NCI-H1048 (cell line): ENCODE data around the gene CD52.
"Not testable (repeated sequence)": the region's sequence is repeated elsewhere in the genome, so short reads cannot be mapped to it uniquely, and the experiment has no call there.

ENCODE experiments used
- DNase-seq: peaks from one replicate; lab custom pipeline; 2025; lab: John Stamatoyannopoulos, UW

CD52 gene

DNA sequence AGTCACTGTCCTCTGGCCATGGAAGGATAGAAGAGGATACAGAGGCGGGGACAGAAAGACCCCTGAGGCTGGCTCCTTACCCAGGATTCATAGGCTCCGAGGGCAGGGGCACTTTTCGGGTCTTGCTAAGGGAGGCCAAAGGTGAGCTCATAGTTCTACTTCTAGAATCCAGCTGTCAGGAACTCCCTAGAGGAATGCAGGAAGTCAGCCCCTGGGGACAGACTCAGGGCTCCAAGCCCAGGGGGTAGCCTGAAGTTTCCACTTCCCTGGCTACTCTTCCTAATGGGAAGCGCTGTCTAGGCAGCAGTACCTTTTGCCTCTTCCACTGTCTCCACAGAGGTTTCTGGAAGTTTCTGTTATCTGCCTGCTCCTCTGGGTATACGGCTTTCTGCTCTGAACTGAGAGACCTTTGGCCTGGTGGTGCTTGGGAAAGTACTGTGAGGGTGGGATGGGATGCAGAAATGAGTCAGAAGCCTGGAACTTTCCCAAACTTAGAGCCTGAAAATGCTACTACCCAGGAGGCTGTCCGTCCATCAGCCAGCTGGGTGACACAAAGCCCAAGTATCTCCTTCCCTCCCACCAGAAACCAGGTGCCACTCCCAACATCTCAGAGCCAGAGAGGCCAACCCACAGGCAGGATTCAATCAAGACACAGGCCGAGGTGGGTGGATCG lies 14.9 kb upstream of the CD52 start:
- no peak for DNase-seq

DNA sequence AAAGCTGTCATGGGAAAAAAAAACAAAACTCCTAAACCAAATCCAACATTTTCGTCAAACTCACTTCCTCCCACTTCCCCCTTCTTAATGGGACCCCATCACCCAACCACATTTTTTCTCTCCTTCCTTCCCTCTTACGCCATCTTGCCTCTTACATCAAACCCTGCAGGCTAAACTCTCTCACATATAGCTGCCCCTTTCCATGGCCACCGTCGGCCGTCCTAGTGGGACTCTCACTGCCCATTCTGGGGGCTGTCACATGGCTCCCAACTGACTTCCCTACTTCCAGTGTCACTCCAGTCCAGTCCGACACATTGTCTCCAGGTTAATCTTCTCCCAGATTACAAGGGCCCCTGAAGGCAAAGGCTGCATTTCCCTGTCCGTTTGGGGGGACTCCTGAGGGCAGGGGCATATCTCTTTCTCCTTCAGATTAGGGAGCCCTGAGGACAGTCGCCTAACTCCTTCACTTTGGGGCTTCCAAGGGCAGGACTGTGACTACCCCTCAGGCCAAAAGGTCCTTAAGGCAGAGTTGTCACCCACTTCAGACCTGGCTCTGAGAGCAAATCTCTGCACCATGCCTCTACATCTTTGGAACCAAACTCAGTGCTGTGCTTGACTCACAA lies 12.0 kb upstream of the CD52 start:
- no peak for DNase-seq

DNA sequence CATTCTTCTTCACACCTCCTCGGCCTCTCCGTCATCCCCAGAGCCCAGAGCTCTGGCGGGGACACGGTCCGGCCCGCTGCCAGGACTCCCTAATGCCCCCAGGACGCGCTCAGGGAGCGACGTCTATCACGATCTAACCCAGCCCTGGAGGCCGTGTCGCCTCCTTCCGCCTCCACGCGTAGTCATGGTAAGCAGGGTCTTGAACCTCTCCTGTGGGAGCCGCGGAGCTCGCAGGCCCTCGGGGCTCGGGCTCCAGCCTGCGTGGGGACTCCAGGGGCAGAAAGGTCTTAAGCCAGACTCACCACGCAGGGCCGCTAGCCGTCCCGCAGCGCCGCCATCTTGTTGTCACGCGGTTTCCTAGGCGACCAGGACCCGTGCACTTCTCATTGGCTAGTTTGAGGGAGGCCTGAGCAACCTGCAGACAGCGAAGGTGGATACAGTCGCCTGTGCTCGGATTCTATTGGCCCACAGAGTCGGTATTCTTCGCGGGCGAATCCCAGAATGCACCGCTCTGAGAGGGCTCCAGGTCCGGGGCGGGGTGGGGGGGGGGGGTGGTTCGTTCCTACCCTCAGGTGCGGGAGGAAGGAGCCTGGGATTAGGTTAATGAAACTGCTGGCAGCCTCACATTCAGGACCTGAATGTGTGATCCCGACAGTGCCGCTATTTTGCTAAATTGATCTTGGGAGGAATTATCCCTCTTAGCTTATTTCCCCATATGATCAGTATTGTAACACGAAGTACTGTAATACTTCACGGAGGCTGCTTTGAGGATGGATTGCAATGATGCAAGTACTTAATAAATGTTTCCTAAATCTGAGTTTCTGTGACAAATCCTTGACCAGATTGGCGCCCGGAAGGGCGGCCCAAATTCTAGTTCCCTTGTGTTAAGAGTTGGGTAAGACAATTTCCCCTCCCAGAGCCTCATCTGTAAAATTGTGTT lies 11.2 kb upstream of the CD52 start, which contains the start of gene UBXN11:
UBXN11 (minus strand) TSS at position 347 of the 940 bp plus-strand sequence. CDS start 3,753 bp downstream, outside the sequence.
- peak; percentile 85 for DNase-seq

DNA sequence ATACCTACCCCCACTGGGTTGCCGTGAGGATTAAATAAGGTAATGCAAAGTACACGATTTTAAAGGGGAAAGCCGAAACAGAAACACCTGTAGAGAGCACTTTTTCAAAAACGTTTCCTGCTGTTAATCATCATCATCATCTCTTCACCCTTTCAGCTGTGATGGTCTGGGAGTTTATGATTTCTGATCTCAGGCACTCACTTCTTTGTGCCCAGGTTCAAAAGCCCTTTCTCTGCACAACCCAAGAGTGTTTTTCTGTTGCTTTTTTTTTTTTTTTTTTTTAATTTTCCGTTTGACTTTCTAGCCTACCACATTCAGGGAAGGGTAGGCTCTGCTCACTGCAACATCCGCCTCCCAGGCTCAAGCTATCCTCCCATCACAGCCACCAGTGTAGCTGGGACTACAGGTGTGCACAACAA lies 10.4 kb upstream of the CD52 start:
- DNase-seq, result no peak

DNA sequence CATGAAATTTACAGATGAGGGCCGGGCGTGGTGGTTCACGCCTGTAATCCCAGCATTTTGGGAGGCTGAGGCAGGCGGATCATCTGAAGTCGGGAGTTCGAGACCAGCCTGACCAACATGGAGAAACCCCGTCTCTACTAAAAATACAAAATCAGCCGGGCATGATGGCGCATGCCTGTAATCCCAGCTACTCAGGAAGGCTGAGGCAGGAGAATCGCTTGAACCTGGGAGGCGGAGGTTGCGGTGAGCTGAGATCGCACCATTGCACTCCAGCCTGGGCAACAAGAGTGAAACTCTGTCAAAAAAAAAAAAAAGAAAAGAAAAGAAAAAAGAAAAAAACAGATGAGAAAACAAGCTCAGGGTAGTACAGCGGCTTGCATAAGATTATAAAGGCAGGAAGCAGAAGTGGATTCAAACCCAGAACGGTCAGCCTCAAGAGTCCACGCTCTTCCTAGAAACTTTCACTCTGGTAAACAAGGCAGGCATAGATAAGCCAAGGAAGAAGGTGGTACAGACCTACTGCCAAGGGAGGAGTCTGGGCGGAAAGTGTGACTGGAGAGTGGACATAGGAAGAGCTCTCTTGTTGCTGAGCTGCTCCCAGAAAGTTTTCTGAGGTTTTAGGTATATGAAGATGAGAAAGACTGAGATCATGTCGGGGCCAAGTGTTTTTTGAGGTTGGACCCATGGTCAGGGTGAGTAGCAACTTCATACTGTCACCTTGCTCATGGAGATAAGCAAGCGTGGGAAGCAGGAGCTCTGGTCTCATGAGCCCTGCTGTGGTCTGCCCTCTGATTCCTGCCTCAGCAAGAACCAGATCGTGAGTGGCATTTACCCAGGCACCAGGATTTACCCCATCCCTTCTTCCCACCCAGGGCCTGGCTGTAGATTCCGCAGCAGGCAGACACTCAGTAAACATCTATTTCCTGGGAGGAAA lies 9.5 kb upstream of the CD52 start:
- not testable (repeated sequence) for DNase-seq

DNA sequence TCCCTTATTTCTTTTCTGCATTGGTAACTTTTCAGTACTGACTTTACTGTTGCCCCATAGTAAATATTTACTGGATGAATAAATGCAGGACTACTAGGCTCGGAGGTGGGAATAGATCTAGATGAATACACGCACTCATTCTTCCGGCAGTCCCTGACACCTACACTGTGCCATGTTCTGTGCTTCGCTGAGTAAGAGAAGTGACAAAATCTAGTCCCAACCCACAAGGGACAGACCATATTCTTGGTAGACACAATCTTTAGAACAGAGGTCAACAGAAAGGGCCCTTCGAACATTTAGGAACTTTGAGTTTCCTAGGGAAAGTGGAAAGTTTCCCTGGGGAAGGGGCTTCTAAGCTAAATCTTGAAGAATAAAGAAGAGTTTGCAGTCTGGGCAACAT lies 3.3 kb upstream of the CD52 start:
- DNase-seq, result no peak

DNA sequence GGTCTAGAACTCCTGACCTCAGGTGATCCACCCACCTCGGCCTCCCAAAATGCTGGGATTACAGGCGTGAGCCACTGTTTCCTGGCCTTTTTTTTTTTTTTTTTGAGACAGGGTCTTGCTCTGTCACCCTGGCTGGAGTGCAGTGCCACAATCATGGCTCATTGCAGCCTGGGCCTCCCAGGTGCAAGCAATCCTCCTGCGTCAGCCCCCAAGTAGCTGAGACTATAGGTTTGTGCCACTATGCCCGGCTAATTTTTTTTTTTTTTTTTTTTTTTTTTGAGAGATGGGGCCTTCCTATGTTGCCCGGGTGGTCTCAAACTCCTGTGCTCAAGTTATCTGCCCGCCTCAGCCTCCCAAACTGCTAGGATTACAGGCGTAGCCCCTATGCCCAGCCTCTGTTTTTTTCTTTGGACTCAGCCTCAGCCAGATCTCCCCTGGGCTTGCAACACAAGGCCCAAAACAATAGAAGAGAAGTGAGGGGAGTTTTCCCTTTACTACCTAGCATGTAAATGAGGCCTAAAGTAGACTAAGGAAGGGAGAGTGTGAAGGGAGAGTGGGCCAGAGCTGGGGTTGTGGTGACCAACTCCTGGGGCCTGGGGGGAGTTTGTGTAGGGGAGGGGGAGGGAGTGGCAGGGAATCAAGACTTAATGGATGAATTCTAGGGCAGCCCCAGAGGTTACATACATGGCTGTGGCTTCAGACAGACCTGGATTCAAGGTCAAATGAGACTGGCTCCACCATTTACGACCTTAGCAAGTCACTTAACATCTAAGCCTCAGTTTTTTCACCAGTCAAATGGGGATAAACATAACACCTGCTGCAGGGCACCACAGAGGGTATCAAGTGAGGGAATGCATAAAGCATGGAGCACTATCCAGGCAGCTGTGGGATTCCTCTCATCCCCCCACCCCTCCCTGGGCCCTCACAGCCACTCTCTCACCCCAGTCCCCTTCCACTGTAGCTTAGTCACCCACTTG lies 1.6 kb upstream of the CD52 start:
- no peak for DNase-seq

DNA sequence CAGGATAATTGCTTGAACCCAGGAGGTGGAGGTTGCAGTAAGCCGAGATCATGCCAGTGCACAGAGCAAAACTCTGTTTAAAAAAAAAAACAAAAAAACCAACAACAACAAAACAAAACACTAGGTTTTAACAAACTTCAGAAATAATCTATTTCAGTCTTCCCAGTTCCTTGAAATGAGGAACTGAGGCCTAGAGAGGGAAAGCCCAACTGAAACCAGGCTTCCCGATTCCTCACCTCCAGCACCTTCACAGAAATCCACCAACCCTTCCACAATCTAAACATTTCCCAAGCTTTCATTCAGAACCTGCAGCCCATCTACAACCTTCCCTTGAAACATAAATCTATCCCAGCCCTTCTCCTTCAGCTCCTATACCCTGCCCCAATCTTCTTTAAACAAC lies 612 bp upstream of the CD52 start:
- no peak for DNase-seq

DNA sequence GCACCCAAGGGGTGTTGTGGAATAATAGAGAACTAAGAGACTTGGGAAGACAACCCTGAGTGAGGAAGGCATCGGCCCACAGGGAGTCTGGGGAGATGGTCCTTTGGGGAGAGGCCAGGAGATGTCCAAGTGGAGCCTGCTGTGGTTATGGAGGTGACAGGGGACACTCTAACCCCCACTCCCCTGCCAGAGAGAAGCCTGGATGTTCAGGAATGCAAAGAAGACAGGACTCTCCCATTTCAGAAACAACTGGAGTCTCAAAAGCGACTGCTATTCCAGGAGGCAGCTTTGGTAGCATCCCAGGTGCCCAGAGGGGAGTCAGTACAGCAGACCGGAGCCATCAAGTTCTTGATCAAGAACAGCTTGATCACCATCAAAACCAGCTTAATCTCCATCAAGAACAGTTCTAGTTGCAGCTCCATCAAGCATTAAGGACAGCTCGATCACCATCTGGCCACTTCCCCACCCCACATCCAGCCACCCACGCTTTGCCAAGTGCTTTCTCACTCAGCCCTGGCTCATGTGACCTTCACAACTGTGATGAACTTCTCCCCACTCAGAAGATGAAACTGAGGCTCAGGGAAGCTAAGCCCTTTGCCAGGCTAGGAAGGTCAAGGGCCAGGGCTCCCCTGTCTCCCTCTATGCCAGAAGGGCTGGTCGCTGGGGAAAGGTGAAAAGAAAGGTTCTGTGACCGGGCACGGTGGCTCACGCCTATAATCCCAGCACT lies 743 bp downstream of the CD52 start:
- no peak for DNase-seq

DNA sequence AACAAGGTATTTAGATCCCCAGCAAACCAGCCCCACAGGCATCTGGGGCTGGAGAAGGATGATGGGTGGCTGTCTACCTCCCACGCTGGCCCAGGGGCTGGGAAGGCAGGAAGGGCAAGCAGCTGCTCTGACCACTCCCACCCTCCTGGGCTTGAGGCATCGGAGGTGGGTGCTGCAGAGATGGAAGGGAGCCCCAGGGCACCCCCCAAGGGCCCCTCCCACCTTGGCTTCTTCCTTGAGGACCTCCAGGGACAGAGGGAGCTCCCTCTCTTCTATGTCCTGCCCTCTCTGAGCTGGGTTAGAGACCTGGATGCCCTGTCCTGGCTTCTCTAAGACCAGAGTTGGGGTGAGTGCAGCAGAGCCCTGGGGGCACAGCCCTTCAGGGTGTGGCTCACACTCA lies 3.1 kb downstream of the CD52 start:
- DNase-seq, result no peak

DNA sequence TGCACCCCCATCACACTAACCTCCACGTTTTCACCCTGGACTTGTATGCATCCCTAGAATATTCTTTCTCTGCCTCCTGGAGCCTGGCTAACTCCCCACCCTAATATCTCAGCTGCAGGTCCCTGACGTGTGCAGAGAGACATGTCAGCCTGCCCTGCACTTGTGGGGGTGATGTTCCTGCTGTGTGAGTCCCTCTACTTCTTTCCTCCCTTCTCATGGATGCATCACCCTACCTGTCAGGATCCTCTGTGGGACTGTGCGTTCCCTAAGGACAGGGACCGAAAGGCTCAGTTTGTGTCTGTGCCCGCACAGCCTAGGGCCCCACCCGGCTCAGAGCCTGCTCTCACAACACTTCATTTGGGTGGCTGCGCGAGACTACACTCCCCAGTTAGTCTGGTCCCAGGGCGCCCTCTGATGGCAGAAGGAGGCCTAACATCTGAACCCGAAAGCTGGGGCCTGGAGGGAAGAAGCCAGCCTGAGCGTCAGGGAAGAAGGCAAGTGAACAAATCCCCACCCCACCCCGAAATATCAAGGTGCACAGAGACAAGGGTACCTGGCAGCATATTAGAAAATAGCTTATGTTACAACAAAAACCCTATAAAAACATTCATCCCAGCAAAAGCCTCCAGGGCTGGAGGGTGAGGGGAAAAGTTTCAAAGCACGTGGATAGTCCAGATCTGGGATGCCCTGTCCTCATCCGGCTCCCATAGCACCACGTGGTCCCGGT lies 3.7 kb downstream of the CD52 start:
- DNase-seq, result peak; percentile 46

DNA sequence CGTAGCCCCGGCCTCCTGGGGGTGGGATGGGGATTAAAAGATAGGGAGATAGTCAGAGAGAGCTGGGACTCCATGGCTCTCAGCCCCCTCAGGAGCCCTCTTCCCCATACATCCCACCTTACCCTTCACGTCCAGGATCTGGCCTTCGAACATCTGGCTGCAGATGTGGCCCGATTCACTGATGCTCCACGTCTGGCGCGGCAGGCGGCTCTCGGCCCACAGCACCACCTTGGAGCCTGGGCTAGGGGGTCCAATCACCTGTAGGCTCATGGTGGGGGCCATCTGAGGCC lies 4.2 kb downstream of the CD52 start:
- DNase-seq, result no peak

DNA sequence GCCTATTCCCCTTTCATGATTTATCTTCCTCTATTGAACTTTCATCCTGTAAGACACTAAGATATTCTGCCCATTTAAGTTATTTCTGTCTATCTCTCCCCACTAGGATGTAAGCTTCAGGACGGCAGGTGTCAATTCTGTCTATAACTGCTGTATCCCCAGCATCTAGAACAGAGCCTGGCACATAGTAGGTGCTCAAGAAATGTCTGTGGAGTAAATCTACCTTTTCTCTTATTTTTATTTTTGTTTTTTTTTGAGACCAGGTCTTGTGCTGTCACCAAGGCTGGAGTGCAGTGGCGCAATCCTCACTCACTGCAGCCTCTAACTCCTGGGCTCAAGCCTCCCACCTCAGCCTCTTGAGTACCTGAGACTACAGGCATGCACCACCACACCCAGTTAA lies 5.6 kb downstream of the CD52 start:
- no peak for DNase-seq

DNA sequence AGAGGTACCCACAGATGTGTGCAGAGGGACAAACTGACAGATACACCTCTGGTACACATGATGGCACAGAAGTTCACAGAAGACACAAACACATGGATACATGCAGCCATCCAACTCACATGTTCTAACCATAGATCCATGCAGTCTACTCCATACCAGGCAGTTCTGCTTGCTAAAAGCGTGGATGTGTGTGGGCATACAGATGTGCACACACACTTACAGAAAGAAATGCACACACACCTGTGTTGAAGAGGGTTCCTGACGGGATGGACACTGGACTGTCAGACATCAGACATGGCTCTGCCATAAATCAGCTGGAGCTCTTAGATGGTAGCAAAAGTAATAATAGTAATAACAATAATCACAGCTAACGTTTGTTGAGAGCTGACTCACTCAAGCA lies 6.8 kb downstream of the CD52 start:
- no peak for DNase-seq

DNA sequence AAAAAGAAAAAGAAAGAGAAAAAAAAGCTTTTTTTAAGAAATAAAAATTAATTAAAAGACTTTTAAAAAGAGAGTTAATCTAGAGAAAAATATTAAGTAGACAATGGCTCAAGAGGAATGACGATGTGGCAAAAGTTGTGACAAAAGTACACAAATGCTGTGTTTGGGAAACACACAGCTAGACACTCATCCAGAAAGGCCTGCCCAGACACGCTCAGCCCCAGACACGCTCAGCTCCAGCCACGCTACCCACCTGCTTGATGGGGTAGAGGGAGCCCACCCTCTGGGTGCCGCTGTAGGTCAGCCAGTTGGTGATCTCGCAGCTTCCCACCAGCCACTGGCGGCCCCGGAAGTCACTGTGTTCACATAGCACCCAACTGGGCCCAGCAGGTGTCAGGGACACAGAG lies 10.2 kb downstream of the CD52 start:
- DNase-seq, result no peak

DNA sequence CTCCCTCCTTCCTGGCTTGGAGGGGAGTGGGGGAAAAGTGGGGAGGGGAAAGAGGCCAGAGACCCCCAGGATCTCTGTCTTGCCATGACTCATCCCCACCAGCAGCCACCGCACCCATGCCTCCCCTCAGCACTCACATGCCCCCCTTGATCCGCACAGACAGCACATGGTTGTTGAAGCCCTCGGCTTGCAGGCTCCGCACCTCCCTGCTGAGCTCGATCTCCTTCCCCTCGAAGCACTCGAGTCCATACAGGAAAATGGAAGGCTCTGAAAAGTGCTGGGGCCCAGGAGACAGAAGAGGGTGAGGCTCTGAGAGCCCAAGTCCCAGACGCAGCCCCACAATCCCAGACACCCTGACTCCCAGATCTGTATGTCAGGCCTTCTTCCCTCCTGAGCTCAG lies 10.8 kb downstream of the CD52 start:
- DNase-seq, result no peak

DNA sequence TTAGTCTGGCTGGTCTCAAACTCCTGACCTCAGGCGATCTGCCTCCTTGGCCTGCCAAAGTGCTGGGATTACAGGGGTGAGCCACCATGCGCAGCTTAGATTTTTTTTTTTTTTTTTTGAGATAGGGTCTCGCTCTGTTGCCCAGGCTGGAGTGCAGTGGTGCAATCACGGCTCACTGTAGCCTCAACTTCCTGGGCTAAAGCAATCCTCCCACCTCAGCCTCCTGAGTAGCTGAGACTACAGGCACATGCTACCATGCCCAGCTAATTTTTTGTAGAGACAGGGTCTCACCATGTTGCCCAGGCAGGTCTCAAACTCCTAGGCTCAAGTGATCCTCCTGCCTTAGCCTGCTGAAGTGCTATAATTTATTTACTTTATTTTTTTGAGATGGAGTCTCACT lies 11.6 kb downstream of the CD52 start:
- not testable (repeated sequence) for DNase-seq

DNA sequence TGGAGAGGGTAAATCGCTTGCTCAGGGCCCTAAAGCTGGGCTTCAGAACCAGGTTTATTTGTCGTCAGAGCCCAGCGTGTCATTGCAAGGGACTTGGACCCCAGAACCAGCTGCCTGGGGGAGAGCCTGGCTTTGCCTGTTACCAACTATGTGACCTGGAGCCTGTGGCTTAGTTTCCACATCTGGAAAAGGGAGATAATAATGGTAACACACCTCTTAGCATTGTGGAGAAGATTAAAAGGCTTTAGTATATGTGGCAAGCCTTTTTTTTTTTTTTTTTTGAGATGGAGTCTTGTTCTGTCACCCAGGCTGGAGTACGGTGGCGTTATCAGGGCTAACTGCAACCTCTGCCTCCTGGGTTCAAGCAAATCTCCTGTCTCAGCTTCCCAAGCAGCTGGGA lies 12.5 kb downstream of the CD52 start:
- DNase-seq, result no peak

DNA sequence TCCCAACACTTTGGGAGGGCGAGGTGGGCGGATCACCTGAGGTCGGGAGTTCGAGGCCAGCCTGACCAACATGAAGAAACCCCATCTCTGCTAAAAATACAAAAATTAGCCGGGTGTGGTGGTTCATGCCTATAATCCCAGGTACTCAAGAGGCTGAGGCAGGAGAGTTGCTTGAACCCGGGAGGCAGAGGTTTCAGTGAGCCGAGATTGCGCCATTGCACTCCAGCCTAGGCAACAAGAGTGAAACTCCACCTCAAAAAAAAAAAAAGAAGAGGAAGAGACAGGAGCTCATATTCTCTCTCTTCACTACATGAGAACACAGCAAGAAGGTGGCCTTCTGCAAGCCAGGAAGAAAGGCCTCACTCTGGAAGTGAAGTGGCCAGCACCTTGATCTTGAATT lies 15.6 kb downstream of the CD52 start:
- DNase-seq, result not testable (repeated sequence)
